Kidney epithelial cell (primary cell): ENCODE data around the gene SORT1. TPM values are rescaled to one million over a fixed set of nuclear protein-coding genes. Genes with fewer than 3 reads are reported as not detected.

ENCODE experiments used
- DNase-seq: peaks from one replicate; pipeline ENCODE4 v3.0.0-alpha.2; 2010; ENCODE audit warnings: low read depth
- H3K27me3 ChIP-seq: 2 replicates; pipeline ENCODE4 v1.6.0; 2011; ENCODE audit warnings: low read length; ENCODE audit not compliant: control insufficient read depth, insufficient read depth
- H3K36me3 ChIP-seq: 2 replicates; pipeline ENCODE4 v1.5.1; 2011; ENCODE audit warnings: low read length; ENCODE audit not compliant: control insufficient read depth, insufficient read depth
- H3K4me3 ChIP-seq: 2 replicates; pipeline ENCODE4 v1.5.1; 2011; ENCODE audit warnings: low read depth, mild to moderate bottlenecking, control low read depth, low read length
- total RNA-seq: library from RNA; depleted of rRNA; stranded (reverse); fragments of >200 nt; gene quantifications from 2 replicates; pipeline ENCODE4 v1.2.3, GENCODE V29; 2015
- TF ChIP-seq, protein P1 (sequence below): IDR thresholded peaks from 2 replicates; pipeline ENCODE4 v1.5.1; 2011; ENCODE audit warnings: mild to moderate bottlenecking, moderate library complexity, low read length, control low read depth, inconsistent platforms; ENCODE audit not compliant: insufficient read depth, poor library complexity, severe bottlenecking

Gene SORT1
- total RNA-seq, 1 donor from 2014 or later: 65.2 TPM

GRCh38 chr1:109265016-109265415 is 132.7 kb downstream of the SORT1 start:
- TF ChIP-seq, protein P1, sequence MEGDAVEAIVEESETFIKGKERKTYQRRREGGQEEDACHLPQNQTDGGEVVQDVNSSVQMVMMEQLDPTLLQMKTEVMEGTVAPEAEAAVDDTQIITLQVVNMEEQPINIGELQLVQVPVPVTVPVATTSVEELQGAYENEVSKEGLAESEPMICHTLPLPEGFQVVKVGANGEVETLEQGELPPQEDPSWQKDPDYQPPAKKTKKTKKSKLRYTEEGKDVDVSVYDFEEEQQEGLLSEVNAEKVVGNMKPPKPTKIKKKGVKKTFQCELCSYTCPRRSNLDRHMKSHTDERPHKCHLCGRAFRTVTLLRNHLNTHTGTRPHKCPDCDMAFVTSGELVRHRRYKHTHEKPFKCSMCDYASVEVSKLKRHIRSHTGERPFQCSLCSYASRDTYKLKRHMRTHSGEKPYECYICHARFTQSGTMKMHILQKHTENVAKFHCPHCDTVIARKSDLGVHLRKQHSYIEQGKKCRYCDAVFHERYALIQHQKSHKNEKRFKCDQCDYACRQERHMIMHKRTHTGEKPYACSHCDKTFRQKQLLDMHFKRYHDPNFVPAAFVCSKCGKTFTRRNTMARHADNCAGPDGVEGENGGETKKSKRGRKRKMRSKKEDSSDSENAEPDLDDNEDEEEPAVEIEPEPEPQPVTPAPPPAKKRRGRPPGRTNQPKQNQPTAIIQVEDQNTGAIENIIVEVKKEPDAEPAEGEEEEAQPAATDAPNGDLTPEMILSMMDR: no peak
- Histone ChIP-seq H3K36me3 (peaks cover 4% of the 10 kb centered on the region), H3K27me3 (no peaks in the 10 kb centered on the region), H3K4me3 (no peak overlapping the region)
- DNase-seq: no peak

- no peaks in the 10 kb centered on the region for H3K27me3 ChIP-seq
- TF ChIP-seq, protein P1: no peak
- no peak for DNase-seq
- H3K4me3 ChIP-seq: no peak overlapping the region
- H3K36me3 ChIP-seq: peaks cover 3% of the 10 kb centered on the region
Measured at GRCh38 chr1:109264379-109264755, 133.4 kb downstream of the SORT1 start.

DNA sequence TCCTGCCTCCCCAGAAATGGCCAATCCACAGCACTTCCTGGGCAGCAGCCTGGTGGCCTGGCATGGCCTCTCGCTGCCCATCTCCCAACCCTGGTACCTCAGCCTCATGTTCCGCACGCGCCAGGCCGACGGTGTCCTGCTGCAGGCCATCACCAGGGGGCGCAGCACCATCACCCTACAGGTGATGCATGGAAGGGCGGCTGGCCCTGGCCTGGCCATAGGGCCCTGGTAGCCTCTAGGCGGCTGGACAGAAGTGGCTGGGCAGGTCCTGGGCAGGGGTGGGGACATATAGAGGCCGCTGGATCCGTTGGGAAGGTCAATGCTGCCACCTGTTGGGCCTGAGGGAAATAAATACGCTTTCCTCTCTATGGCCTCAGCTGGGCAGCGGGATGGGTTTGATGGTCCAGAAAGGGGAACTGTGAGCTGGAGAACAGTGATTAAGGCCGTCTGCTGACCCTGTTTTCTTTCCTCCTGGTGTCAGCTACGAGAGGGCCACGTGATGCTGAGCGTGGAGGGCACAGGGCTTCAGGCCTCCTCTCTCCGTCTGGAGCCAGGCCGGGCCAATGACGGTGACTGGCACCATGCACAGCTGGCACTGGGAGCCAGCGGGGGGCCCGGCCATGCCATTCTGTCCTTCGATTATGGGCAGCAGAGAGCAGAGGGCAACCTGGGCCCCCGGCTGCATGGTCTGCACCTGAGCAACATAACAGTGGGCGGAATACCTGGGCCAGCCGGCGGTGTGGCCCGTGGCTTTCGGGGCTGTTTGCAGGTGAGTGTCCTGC is 133.9 kb downstream of the SORT1 start:
- Histone ChIP-seq H3K27me3 (no peaks in the 10 kb centered on the region), H3K36me3 (peaks cover 3% of the 10 kb centered on the region), H3K4me3 (no peak overlapping the region)
- peak; percentile 61 for DNase-seq
- TF ChIP-seq, protein P1: peak; percentile 100

- TF ChIP-seq, protein P1: no peak
- Histone ChIP-seq H3K4me3 (no peak overlapping the region), H3K36me3 (peaks cover 3% of the 10 kb centered on the region), H3K27me3 (no peaks in the 10 kb centered on the region)
- no peak for DNase-seq
Measured at GRCh38 chr1:109263234-109263596, 134.5 kb downstream of the SORT1 start.

GRCh38 chr1:109262231-109263055 is 135.3 kb downstream of the SORT1 start:
- Histone ChIP-seq H3K4me3 (no peak overlapping the region), H3K27me3 (no peaks in the 10 kb centered on the region), H3K36me3 (peaks cover 3% of the 10 kb centered on the region)
- no peak for DNase-seq
- TF ChIP-seq, protein P1: no peak
